ENCODE results near the gene TSEN15.
"Not testable (repeated sequence)": the region's sequence is repeated elsewhere in the genome, so short reads cannot be mapped to it uniquely, and the experiment has no call there.

The TSEN15 gene

GRCh38 chr1:184032306-184032929, 19.1 kb upstream of the TSEN15 start:
- DNase-seq: no peak

- no peak for DNase-seq
Measured at GRCh38 chr1:184032930-184033418, 18.6 kb upstream of the TSEN15 start.

GRCh38 chr1:184033711-184034167, 17.8 kb upstream of the TSEN15 start:
- DNase-seq: no peak

- DNase-seq: no peak
Measured at GRCh38 chr1:184034761-184035379, 16.7 kb upstream of the TSEN15 start.

- no peak for DNase-seq
Measured at GRCh38 chr1:184035719-184036516, 15.6 kb upstream of the TSEN15 start.

GRCh38 chr1:184036517-184036949, 15.0 kb upstream of the TSEN15 start:
- no peak for DNase-seq

- no peak for DNase-seq
Measured at GRCh38 chr1:184037849-184038591, 13.5 kb upstream of the TSEN15 start.

- no peak for DNase-seq
Measured at GRCh38 chr1:184039126-184039525, 12.4 kb upstream of the TSEN15 start.

- no peak for DNase-seq
Measured at GRCh38 chr1:184041731-184042130, 9.8 kb upstream of the TSEN15 start.

GRCh38 chr1:184043315-184043714, 8.2 kb upstream of the TSEN15 start:
- DNase-seq: not testable (repeated sequence)

GRCh38 chr1:184044603-184045376, 6.7 kb upstream of the TSEN15 start:
- no peak for DNase-seq

GRCh38 chr1:184047541-184047940, 4.0 kb upstream of the TSEN15 start:
- not testable (repeated sequence) for DNase-seq

GRCh38 chr1:184048561-184049240, 2.8 kb upstream of the TSEN15 start:
- no peak for DNase-seq

- no peak for DNase-seq
Measured at GRCh38 chr1:184049291-184049690, 2.2 kb upstream of the TSEN15 start.

GRCh38 chr1:184049836-184050468, 1.6 kb upstream of the TSEN15 start:
- no peak for DNase-seq

- no peak for DNase-seq
Measured at GRCh38 chr1:184050636-184051035, 894 bp upstream of the TSEN15 start.

GRCh38 chr1:184051138-184051484, 419 bp upstream of the TSEN15 start:
- DNase-seq: no peak

- no peak for DNase-seq
Measured at GRCh38 chr1:184052194-184052559, 647 bp downstream of the TSEN15 start.

GRCh38 chr1:184052750-184053149, 1.2 kb downstream of the TSEN15 start:
- no peak for DNase-seq

- DNase-seq: no peak
Measured at GRCh38 chr1:184053881-184054280, 2.4 kb downstream of the TSEN15 start.

GRCh38 chr1:184056921-184057555, 5.5 kb downstream of the TSEN15 start:
- no peak for DNase-seq

All from inflammatory macrophage treated with lipopolysaccharide for 4 hours (primary cell).